Large intestine (tissue), 3 donors: ENCODE results near the gene UBE2J2. TPM values are rescaled to one million over a fixed set of nuclear protein-coding genes. Genes with fewer than 3 reads are reported as not detected.

ENCODE experiments used
- DNase-seq, 2 donors: peaks; one replicate each; pipeline versions ENCODE4 v3.0.0 to v3.0.0-alpha.2; 2013
- H3K27ac ChIP-seq: one replicate; pipeline ENCODE4 v1.5.1; 2013; ENCODE audit warnings: low read length
- H3K27me3 ChIP-seq: 2 replicates; pipeline ENCODE4 v1.6.1; 2013; ENCODE audit warnings: low read length; ENCODE audit not compliant: control insufficient read depth, insufficient read depth
- H3K36me3 ChIP-seq: 2 replicates; pipeline ENCODE4 v1.6.1; 2013; ENCODE audit warnings: low read length; ENCODE audit not compliant: control insufficient read depth, insufficient read depth
- H3K4me1 ChIP-seq: one replicate; pipeline ENCODE4 v1.6.1; 2013; ENCODE audit warnings: low read length; ENCODE audit not compliant: control insufficient read depth, insufficient read depth
- H3K4me3 ChIP-seq: one replicate; pipeline ENCODE4 v1.5.1; 2013; ENCODE audit warnings: low read length
- H3K9me3 ChIP-seq: one replicate; pipeline ENCODE4 v1.6.1; 2013; ENCODE audit warnings: mild to moderate bottlenecking, low read depth, low read length, moderate library complexity; ENCODE audit not compliant: control insufficient read depth
- WGBS: methylation state at CpG from one replicate; pipeline ENCODE4 v1.1.5; 2013; ENCODE audit warnings: low lambda C conversion rate; ENCODE audit not compliant: insufficient coverage; 5-methylcytosine and 5-hydroxymethylcytosine counted together
- polyA plus RNA-seq: library from polyadenylated mRNA; unstranded; fragments of 120-200 nt; gene quantifications from one replicate; pipeline ENCODE4 v1.2.1, GENCODE V29; 2013

UBE2J2 gene
- polyA plus RNA-seq, 1 donor = 52.9 TPM

GRCh38 chr1:1267488-1268283 is 6.0 kb downstream of the UBE2J2 start:
- DNase-seq = no peak
- H3K27me3 ChIP-seq = no peaks in the 10 kb centered on the region
- no peak overlapping the region for H3K4me3 ChIP-seq
- H3K9me3 ChIP-seq = peaks cover 5% of the 10 kb centered on the region
- H3K27ac ChIP-seq = no peak overlapping the region
- H3K4me1 ChIP-seq = peaks cover 10% of the 10 kb centered on the region
- peaks cover 48% of the 10 kb centered on the region for H3K36me3 ChIP-seq
- WGBS = no CpG with 5 or more reads among the region's 39 CpGs

- Histone ChIP-seq H3K9me3 (peaks cover 5% of the 10 kb centered on the region), H3K4me3 (no peak overlapping the region), H3K36me3 (peaks cover 61% of the 10 kb centered on the region), H3K27ac (no peak overlapping the region), H3K4me1 (no peaks in the 10 kb centered on the region), H3K27me3 (no peaks in the 10 kb centered on the region)
- 100% methylated on average over 2 of the region's 10 CpGs for WGBS
- DNase-seq = no peak
Observed at GRCh38 chr1:1264868-1265272, 8.8 kb downstream of the UBE2J2 start.

GRCh38 chr1:1264026-1264425 is 9.6 kb downstream of the UBE2J2 start:
- Histone ChIP-seq H3K27me3 (no peaks in the 10 kb centered on the region), H3K36me3 (peaks cover 67% of the 10 kb centered on the region), H3K27ac (no peak overlapping the region), H3K4me1 (no peaks in the 10 kb centered on the region), H3K4me3 (no peak overlapping the region), H3K9me3 (peaks cover 5% of the 10 kb centered on the region)
- no peak for DNase-seq
- no CpG with 5 or more reads among the region's 9 CpGs for WGBS

DNA sequence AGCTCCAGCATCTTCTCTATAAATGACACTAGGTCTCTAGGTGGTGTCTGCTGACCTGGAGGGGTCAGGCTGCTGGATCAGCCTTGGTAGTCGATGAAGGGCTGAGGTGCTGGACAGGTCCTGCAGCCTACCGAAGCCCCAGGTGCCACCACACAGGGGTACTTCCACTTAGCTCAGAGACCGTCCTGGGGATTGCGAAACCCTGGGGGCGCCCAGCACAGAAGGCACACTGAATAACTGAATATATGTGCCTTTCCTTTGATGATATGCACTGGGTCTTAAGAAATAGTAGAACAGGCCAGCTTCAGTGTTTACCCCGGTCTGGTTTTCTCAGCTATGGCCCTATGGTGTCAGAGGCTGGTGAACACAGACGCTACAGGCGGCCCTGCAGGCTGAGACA is 10.9 kb downstream of the UBE2J2 start:
- no peaks in the 10 kb centered on the region for H3K27me3 ChIP-seq

GRCh38 chr1:1262071-1262470 is 11.6 kb downstream of the UBE2J2 start:
- WGBS = no CpG with 5 or more reads among the region's 17 CpGs
- H3K36me3 ChIP-seq = peaks cover 61% of the 10 kb centered on the region
- no peaks in the 10 kb centered on the region for H3K27me3 ChIP-seq
- H3K9me3 ChIP-seq = no peaks in the 10 kb centered on the region
- no peak overlapping the region for H3K4me3 ChIP-seq
- DNase-seq = no peak
- H3K4me1 ChIP-seq = no peaks in the 10 kb centered on the region
- H3K27ac ChIP-seq = no peak overlapping the region

More for the DNA sequence above, 10.9 kb downstream of the UBE2J2 start:
- H3K9me3 ChIP-seq = peaks cover 3% of the 10 kb centered on the region
- WGBS = 100% methylated on average over 1 of the region's 8 CpGs
- no peaks in the 10 kb centered on the region for H3K4me1 ChIP-seq
- H3K27ac ChIP-seq = no peak overlapping the region
- H3K4me3 ChIP-seq = no peak overlapping the region
- DNase-seq = no peak
- peaks cover 68% of the 10 kb centered on the region for H3K36me3 ChIP-seq

GRCh38 chr1:1260843-1261560 is 12.7 kb downstream of the UBE2J2 start:
- H3K27ac ChIP-seq = no peak overlapping the region
- DNase-seq = no peak
- no peak overlapping the region for H3K4me3 ChIP-seq
- WGBS = no CpG with 5 or more reads among the region's 16 CpGs
- no peaks in the 10 kb centered on the region for H3K27me3 ChIP-seq
- H3K36me3 ChIP-seq = peaks cover 65% of the 10 kb centered on the region
- no peaks in the 10 kb centered on the region for H3K4me1 ChIP-seq
- H3K9me3 ChIP-seq = no peaks in the 10 kb centered on the region

DNA sequence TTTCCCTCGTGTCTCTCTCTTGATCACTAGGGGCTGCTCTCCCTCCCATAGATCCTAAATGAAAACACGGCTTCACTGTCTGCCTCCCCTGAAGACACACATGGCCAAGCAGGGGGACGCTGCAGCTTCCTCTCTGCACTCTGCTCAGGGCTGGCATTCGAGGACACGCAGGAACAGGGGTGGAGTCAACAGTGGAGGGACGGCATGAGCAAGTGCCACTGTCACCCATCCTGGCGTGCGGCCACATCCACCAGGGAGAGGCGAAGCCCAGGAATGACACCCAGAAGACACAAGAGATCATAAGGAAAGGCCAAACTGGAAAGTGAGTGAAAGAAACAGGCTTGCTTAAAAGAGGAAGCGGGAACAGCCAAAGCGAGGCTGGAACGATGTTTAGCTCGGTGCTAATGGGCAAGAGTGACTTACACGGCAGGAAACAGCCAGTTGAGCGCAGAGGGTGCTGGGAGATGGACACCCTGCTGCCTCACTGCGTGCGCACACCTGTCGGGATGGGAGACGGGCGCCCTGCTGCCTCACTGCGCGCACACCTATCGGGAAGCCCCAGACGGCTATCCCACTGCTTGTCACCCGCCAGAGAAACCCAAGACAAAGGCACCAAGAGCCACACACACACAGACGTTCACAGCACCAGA is 13.6 kb downstream of the UBE2J2 start:
- Histone ChIP-seq H3K4me3 (no peak overlapping the region), H3K27me3 (no peaks in the 10 kb centered on the region), H3K27ac (no peak overlapping the region), H3K4me1 (no peaks in the 10 kb centered on the region), H3K36me3 (peaks cover 67% of the 10 kb centered on the region), H3K9me3 (peaks cover 1% of the 10 kb centered on the region)
- DNase-seq = no peak
- 90% methylated on average over 2 of the region's 26 CpGs for WGBS

DNA sequence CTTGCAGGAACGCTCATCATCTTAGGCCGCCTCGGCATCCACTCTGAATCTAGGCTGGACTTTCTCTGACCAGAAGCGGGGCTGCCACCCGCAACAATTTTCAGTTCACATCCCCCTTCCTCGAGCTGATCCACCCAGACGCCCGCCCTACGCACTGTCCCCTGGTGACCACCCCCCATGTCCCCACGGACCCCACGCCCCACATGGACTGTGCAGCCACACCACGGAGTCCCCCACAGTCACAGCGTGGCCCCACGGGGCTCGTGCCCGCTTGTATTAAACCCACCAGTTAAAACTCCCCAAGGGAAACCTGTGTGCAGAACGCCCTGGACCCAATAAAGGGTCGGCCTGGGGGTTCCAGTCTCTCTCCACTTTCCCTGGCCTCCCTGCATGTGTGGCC is 14.1 kb downstream of the UBE2J2 start:
- H3K4me3 ChIP-seq = no peak overlapping the region
- H3K27ac ChIP-seq = no peak overlapping the region
- DNase-seq = no peak
- no CpG with 5 or more reads among the region's 18 CpGs for WGBS
- no peaks in the 10 kb centered on the region for H3K27me3 ChIP-seq
- H3K9me3 ChIP-seq = peaks cover 6% of the 10 kb centered on the region
- peaks cover 67% of the 10 kb centered on the region for H3K36me3 ChIP-seq
- H3K4me1 ChIP-seq = no peaks in the 10 kb centered on the region

DNA sequence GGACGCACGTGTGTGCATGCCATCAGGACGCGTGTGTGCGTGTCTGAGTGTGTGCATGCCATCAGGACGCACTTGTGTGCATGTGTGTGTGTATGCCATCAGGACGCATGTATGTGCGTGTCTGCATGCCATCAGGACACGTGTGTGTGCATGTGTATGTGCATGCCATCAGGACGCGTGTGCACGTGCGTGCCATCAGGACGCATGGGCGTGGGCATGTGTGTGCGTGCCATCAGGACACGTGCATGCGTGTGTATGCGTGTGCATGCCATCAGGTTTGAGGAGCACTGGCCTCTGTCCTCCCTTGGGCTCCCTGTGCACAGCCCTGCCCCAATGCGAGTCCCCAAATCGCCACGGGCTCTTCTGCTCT is 14.6 kb downstream of the UBE2J2 start:
- Histone ChIP-seq H3K4me1 (no peaks in the 10 kb centered on the region), H3K27me3 (no peaks in the 10 kb centered on the region), H3K36me3 (peaks cover 66% of the 10 kb centered on the region), H3K4me3 (no peak overlapping the region), H3K9me3 (peaks cover 7% of the 10 kb centered on the region), H3K27ac (no peak overlapping the region)
- WGBS = no CpG with 5 or more reads among the region's 22 CpGs
- no peak for DNase-seq

- no peak overlapping the region for H3K27ac ChIP-seq
- no CpG with 5 or more reads among the region's 31 CpGs for WGBS
- no peak overlapping the region for H3K4me3 ChIP-seq
- DNase-seq = no peak
- H3K4me1 ChIP-seq = no peaks in the 10 kb centered on the region
- peaks cover 58% of the 10 kb centered on the region for H3K36me3 ChIP-seq
- H3K9me3 ChIP-seq = peaks cover 7% of the 10 kb centered on the region
- H3K27me3 ChIP-seq = no peaks in the 10 kb centered on the region
Observed at GRCh38 chr1:1256956-1257871, 16.4 kb downstream of the UBE2J2 start.
